SU-DHL-6 (cell line): ENCODE measurements around the gene ERCC8.
"Not testable (repeated sequence)": the region's sequence is repeated elsewhere in the genome, so short reads cannot be mapped to it uniquely, and the experiment has no call there.

Experiments used
- H2AFZ ChIP-seq: fragments of 200-600 bp; sonication (generic); 2 replicates; pipeline ENCODE4 v1.6.1; 2014; ENCODE audit warnings: low read depth, mild to moderate bottlenecking, moderate library complexity, mixed read lengths, antibody characterized with exemption, low read length; ENCODE audit not compliant: severe bottlenecking
- H3F3A ChIP-seq: fragments of 200-600 bp; shearing (Covaris generic); 2 replicates; pipeline ENCODE4 v1.6.0; 2016; ENCODE audit warnings: antibody characterized with exemption, mild to moderate bottlenecking; ENCODE audit not compliant: insufficient read depth
- H3K27ac ChIP-seq: fragments of 200-600 bp; sonication (generic); 2 replicates; pipeline ENCODE4 v1.5.1; 2016; ENCODE audit warnings: low read depth, mild to moderate bottlenecking, low read length, moderate library complexity, mixed read lengths
- H3K27me3 ChIP-seq: fragments of 200-600 bp; sonication (generic), shearing (Covaris generic); 2 replicates; pipeline ENCODE4 v1.6.0; 2014; ENCODE audit warnings: mild to moderate bottlenecking, low read length
- H3K36me3 ChIP-seq: fragments of 200-600 bp; sonication (generic); 2 replicates; pipeline ENCODE4 v1.6.1; 2014; ENCODE audit warnings: mild to moderate bottlenecking, low read length, mixed read lengths
- H3K4me2 ChIP-seq: fragments of 300-600, 200-600 bp; shearing (Covaris generic), sonication (generic); 2 replicates; pipeline ENCODE4 v1.6.0; 2014; ENCODE audit warnings: low read length, low read depth, mild to moderate bottlenecking; ENCODE audit not compliant: poor library complexity, severe bottlenecking
- H3K4me3 ChIP-seq: fragments of 200-600 bp; sonication (generic); 2 replicates; pipeline ENCODE4 v1.5.1; 2014; ENCODE audit warnings: antibody characterized with exemption, low read length, mild to moderate bottlenecking, mixed read lengths; ENCODE audit not compliant: insufficient read depth, poor library complexity, severe bottlenecking
- H3K79me2 ChIP-seq: fragments of 200-600 bp; sonication (generic); 2 replicates; pipeline ENCODE4 v1.6.1; 2014; ENCODE audit warnings: mild to moderate bottlenecking, low read length, moderate library complexity; ENCODE audit not compliant: insufficient read depth
- H3K9ac ChIP-seq: fragments of 200-600 bp; sonication (generic); 2 replicates; pipeline ENCODE4 v1.7.0; 2014; ENCODE audit warnings: mild to moderate bottlenecking, low read length
- H3K9me2 ChIP-seq: fragments of 200-600 bp; sonication (generic); replicated peaks from 2 replicates; pipeline ENCODE4 v1.6.1; 2014; ENCODE audit warnings: low read length; ENCODE audit not compliant: insufficient read depth
- H3K9me3 ChIP-seq: fragments of 200-600 bp; sonication (generic); 2 replicates; pipeline ENCODE4 v1.6.1; 2014; ENCODE audit warnings: low read length, mixed read lengths; ENCODE audit not compliant: insufficient read depth
- H4K20me1 ChIP-seq: fragments of 200-600 bp; sonication (generic); 2 replicates; pipeline ENCODE4 v1.6.1; 2014; ENCODE audit warnings: low read depth, mild to moderate bottlenecking, antibody characterized with exemption, low read length, moderate library complexity, mixed read lengths
- EZH2phosphoT487 ChIP-seq: fragments of 200-600 bp; sonication (generic), shearing (Covaris generic); conservative IDR thresholded peaks from 2 replicates; pipeline ENCODE4 v1.6.1; 2018; ENCODE audit warnings: mild to moderate bottlenecking, antibody characterized with exemption, low read length, moderate library complexity, mixed read lengths
- TF ChIP-seq, protein P1 (sequence below): fragments of 200-600 bp; sonication (generic); IDR thresholded peaks from one replicate; pipeline ENCODE4 v1.5.1; 2017; ENCODE audit warnings: antibody characterized with exemption, mild to moderate bottlenecking, low read length, moderate library complexity; ENCODE audit not compliant: insufficient read depth, poor library complexity, severe bottlenecking

The ERCC8 gene

DNA sequence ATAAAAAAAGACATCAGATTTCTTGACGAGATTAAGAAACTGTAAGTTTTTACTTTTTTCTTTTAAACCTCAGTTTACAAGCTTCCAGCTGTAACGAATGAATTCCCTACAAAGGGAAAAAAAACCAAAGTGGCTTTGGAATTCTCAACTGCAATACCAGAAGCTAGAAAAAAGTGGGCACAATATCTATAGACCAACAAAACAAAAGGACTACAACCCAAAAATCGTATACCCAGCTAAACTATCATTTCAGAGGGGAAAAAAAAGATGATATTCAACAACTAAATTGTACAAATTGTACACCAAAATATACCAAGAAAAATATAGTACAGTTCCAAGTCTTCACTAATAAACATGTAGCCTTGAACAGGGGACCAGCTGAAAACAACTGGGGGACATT, 74.0 kb downstream of the ERCC8 start:
- no peak overlapping the region for H3K4me3 ChIP-seq

DNA sequence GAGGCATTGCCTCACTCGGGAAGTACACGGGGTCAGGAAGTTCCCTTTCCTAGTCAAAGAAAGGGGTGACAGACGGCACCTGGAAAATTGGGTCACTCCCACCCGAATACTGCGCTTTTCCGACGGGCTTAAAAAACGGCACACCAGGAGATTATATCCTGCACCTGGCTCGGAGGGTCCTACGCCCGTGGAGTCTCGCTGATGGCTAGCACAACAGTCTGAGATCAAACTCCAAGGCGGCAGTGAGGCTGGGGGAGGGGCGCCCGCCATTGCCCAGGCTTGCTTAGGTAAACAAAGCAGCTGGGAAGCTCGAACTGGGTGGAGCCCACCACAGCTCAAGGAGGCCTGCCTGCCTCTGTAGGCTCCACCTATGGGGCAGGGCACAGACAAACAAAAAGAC, 84.3 kb downstream of the ERCC8 start:
- not testable (repeated sequence) for H3K9me2 ChIP-seq, H2AFZ ChIP-seq, H3K9ac ChIP-seq, H3F3A ChIP-seq, H3K27ac ChIP-seq, H3K36me3 ChIP-seq, H3K4me3 ChIP-seq, H3K27me3 ChIP-seq, H3K4me2 ChIP-seq, H3K9me3 ChIP-seq, H3K79me2 ChIP-seq, H4K20me1 ChIP-seq

More for the DNA sequence above, 74.0 kb downstream of the ERCC8 start:
- H3K9ac ChIP-seq: no peak overlapping the region
- H3K9me2 ChIP-seq: no peaks in the 10 kb centered on the region
- no peaks in the 10 kb centered on the region; the same call in 1 of the 2 replicates for H3K9me3 ChIP-seq
- H3K36me3 ChIP-seq: no peaks in the 10 kb centered on the region
- no peak overlapping the region for H2AFZ ChIP-seq
- no peaks in the 10 kb centered on the region for H4K20me1 ChIP-seq
- H3K27ac ChIP-seq: no peak overlapping the region
- TF ChIP-seq, protein P1, sequence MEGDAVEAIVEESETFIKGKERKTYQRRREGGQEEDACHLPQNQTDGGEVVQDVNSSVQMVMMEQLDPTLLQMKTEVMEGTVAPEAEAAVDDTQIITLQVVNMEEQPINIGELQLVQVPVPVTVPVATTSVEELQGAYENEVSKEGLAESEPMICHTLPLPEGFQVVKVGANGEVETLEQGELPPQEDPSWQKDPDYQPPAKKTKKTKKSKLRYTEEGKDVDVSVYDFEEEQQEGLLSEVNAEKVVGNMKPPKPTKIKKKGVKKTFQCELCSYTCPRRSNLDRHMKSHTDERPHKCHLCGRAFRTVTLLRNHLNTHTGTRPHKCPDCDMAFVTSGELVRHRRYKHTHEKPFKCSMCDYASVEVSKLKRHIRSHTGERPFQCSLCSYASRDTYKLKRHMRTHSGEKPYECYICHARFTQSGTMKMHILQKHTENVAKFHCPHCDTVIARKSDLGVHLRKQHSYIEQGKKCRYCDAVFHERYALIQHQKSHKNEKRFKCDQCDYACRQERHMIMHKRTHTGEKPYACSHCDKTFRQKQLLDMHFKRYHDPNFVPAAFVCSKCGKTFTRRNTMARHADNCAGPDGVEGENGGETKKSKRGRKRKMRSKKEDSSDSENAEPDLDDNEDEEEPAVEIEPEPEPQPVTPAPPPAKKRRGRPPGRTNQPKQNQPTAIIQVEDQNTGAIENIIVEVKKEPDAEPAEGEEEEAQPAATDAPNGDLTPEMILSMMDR: no peak
- no peak for TF ChIP-seq EZH2phosphoT487
- H3K4me2 ChIP-seq: no peak overlapping the region
- no peaks in the 10 kb centered on the region for H3K79me2 ChIP-seq
- no peaks in the 10 kb centered on the region for H3F3A ChIP-seq
- H3K27me3 ChIP-seq: no peaks in the 10 kb centered on the region

DNA sequence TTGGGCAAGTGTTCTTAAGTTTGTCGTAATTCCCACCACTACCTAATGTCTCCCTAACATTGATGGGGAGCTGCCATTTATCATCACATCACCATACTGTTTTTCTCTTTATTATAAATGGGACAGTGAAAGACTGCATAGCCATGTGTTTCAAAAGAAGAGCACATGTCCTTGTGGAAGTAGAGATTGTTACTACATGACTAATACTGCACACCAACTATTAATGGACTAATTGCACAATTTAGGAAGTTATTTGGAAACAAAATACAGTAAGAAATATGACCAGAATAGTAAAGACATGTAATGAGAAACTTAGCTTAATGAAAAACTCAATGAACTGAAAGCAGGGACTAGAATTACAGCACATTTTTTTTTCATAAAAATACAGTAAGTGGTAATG, 88.8 kb downstream of the ERCC8 start:
- Histone ChIP-seq H3K27ac (no peak overlapping the region), H3F3A (no peaks in the 10 kb centered on the region), H3K27me3 (no peaks in the 10 kb centered on the region), H3K36me3 (no peaks in the 10 kb centered on the region), H3K9me3 (no peaks in the 10 kb centered on the region), H3K9me2 (no peaks in the 10 kb centered on the region), H3K4me3 (no peak overlapping the region), H4K20me1 (no peaks in the 10 kb centered on the region), H3K4me2 (no peak overlapping the region), H3K9ac (no peak overlapping the region), H2AFZ (no peak overlapping the region), H3K79me2 (no peaks in the 10 kb centered on the region)
- TF ChIP-seq EZH2phosphoT487: no peak
- TF ChIP-seq, protein P1: no peak

DNA sequence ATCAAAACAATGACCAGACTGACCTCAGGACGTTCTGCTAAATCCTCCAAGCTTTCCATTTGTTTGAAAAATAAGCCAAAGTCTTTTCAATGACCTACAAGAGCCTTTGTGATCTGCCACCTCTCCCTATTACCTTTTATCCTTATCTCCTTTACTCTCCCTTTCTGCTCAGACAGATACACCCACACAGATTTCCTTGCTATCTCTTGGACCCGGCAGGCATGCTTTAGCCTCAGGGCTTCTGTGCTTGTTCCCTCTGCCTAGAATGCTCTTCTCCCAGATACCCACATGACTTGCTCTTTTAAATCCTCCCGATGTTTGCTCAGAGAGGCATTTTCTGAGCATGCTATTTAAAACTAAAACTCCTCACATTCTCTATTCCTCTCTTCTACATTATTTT, 91.9 kb downstream of the ERCC8 start:
- TF ChIP-seq, protein P1: no peak
- TF ChIP-seq EZH2phosphoT487: no peak
- Histone ChIP-seq H3K9me3 (no peaks in the 10 kb centered on the region), H3K79me2 (no peaks in the 10 kb centered on the region), H3K27ac (no peak overlapping the region), H3K27me3 (no peaks in the 10 kb centered on the region), H3F3A (no peaks in the 10 kb centered on the region), H3K9ac (no peak overlapping the region), H3K4me3 (no peak overlapping the region), H3K9me2 (no peaks in the 10 kb centered on the region), H2AFZ (no peak overlapping the region), H4K20me1 (no peaks in the 10 kb centered on the region), H3K36me3 (no peaks in the 10 kb centered on the region), H3K4me2 (no peak overlapping the region)
